Small intestine (tissue), 7 donors: Measurements from ENCODE around the gene PCOLCE2. TPM values are rescaled to one million over a fixed set of nuclear protein-coding genes. Genes with fewer than 3 reads are reported as not detected.
"Not testable (repeated sequence)": the region's sequence is repeated elsewhere in the genome, so short reads cannot be mapped to it uniquely, and the experiment has no call there.

Experiments used
- DNase-seq, 2 donors: peaks; one replicate each; pipeline versions ENCODE4 v3.0.0 to v3.0.0-alpha.2; 2013
- FAIRE-seq: peaks from 2 replicates; lab custom pipeline; 2012; peaks lifted over from hg19 to GRCh38; lab: Jason Lieb, UNC
- H3K27ac ChIP-seq, 3 donors: one replicate each; pipeline ENCODE4 v1.5.1; 2013; ENCODE audit warnings: low read length in 2 of 3, mild to moderate bottlenecking in 2 of 3, control low read depth in 1 of 3, inconsistent platforms in 1 of 3, low read depth in 1 of 3, moderate library complexity in 1 of 3
- H3K27me3 ChIP-seq, 3 donors: one replicate each; pipeline ENCODE4 v1.6.1; 2013; ENCODE audit warnings: low read length in 3 of 3, inconsistent platforms in 1 of 3; ENCODE audit not compliant: control insufficient read depth in 3 of 3, insufficient read depth in 3 of 3
- H3K36me3 ChIP-seq, 3 donors: one replicate each; pipeline ENCODE4 v1.6.1; 2013; ENCODE audit warnings: low read length in 3 of 3, inconsistent platforms in 1 of 3, low read depth in 1 of 3, mild to moderate bottlenecking in 1 of 3, moderate library complexity in 1 of 3; ENCODE audit not compliant: control insufficient read depth in 3 of 3, insufficient read depth in 2 of 3
- H3K4me1 ChIP-seq, 3 donors: one replicate each; pipeline ENCODE4 v1.6.1; 2013; ENCODE audit warnings: low read length in 2 of 3, inconsistent platforms in 1 of 3, low read depth in 1 of 3, mild to moderate bottlenecking in 1 of 3, moderate library complexity in 1 of 3; ENCODE audit not compliant: control insufficient read depth in 3 of 3, insufficient read depth in 2 of 3
- H3K4me3 ChIP-seq, 3 donors: one replicate each; pipeline ENCODE4 v1.5.1; 2013; ENCODE audit warnings: low read length in 3 of 3, control low read depth in 1 of 3, inconsistent platforms in 1 of 3, low read depth in 1 of 3, mild to moderate bottlenecking in 1 of 3, moderate library complexity in 1 of 3
- H3K9me3 ChIP-seq, 2 donors: one replicate each; pipeline ENCODE4 v1.6.1; 2013; ENCODE audit warnings: low read depth in 1 of 2, low read length in 1 of 2; ENCODE audit not compliant: control insufficient read depth in 2 of 2, insufficient read depth in 1 of 2
- WGBS, 3 donors: extraction: QIAGEN DNeasy Blood & Tissue Kit; methylation state at CpG; one replicate each; pipeline ENCODE4 v1.1.7; 2013; 5-methylcytosine and 5-hydroxymethylcytosine counted together
- polyA plus RNA-seq, 4 donors: library from polyadenylated mRNA; stranded (reverse) in 3 of 4; unstranded in 1 of 4; fragments of 200-250 nt in 3 of 4; fragments of 120-200 nt in 1 of 4; gene quantifications; one replicate each; pipeline versions ENCODE4 v1.2.1 to v1.2.3, GENCODE V29; 2013
- donor health status: healthy with polysubstance abuse.
- donor health status: control.
- donor health status: control.
- donor health status: Bipolar disorder and iron deficiency.
- donor health status: healthy.

PCOLCE2 gene
- polyA plus RNA-seq, 4 donors: 0.37 to 6.1 (median 2.2) TPM; not detected in 1

- 84 to 90% (median 88%) methylated on average over 5 of the region's 5 CpGs for WGBS, 3 donors
- H3K9me3 ChIP-seq: no peaks in the 10 kb centered on the region
- no peak overlapping the region for H3K27ac ChIP-seq
- H3K27me3 ChIP-seq: peaks cover 0 to 8% (median 0%) of the 10 kb centered on the region in 3 donors
- DNase-seq: no peak
- H3K4me1 ChIP-seq: no peaks in the 10 kb centered on the region
- no peak for FAIRE-seq
- H3K4me3 ChIP-seq: no peak overlapping the region
- no peaks in the 10 kb centered on the region for H3K36me3 ChIP-seq
These were observed 13.8 kb downstream of the PCOLCE2 start for GRCh38 chr3:142875099-142875498.

DNA sequence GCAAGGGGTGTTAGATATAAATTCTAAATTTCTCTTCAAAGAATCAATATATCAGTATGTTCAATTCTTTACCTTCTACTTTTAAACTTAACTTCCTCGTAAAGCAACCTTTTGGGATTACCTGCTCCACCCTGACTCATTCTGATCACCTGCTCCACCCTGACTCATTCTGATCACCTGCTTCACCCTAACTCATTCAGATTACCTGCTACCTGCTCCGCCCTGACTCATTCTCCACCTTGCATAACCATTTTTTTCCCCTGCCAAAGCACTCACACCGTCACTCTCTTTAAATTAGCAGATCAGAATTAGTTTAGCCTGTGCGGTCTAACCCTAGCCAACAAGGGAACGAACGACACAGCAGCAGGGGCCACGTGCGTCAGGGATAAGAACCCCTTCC, 20.5 kb downstream of the PCOLCE2 start:
- H3K9me3 ChIP-seq, H3K36me3 ChIP-seq, H3K4me3 ChIP-seq, H3K4me1 ChIP-seq, H3K27ac ChIP-seq, DNase-seq, H3K27me3 ChIP-seq, FAIRE-seq: not testable (repeated sequence)
- WGBS, 3 donors: 73 to 85% (median 77%) methylated on average over 8 of the region's 8 CpGs

- no peaks in the 10 kb centered on the region for H3K9me3 ChIP-seq
- no peaks in the 10 kb centered on the region for H3K4me1 ChIP-seq
- H3K4me3 ChIP-seq: no peak overlapping the region
- FAIRE-seq: no peak
- 34 to 57% (median 49%) methylated on average over 9 of the region's 9 CpGs for WGBS, 3 donors
- H3K27me3 ChIP-seq: peaks cover 0 to 8% (median 2%) of the 10 kb centered on the region in 3 donors
- peak; percentile 47 to 71 for DNase-seq
- H3K27ac ChIP-seq: no peak overlapping the region
- no peaks in the 10 kb centered on the region for H3K36me3 ChIP-seq
These were observed 21.8 kb downstream of the PCOLCE2 start for GRCh38 chr3:142866841-142867631.

DNA sequence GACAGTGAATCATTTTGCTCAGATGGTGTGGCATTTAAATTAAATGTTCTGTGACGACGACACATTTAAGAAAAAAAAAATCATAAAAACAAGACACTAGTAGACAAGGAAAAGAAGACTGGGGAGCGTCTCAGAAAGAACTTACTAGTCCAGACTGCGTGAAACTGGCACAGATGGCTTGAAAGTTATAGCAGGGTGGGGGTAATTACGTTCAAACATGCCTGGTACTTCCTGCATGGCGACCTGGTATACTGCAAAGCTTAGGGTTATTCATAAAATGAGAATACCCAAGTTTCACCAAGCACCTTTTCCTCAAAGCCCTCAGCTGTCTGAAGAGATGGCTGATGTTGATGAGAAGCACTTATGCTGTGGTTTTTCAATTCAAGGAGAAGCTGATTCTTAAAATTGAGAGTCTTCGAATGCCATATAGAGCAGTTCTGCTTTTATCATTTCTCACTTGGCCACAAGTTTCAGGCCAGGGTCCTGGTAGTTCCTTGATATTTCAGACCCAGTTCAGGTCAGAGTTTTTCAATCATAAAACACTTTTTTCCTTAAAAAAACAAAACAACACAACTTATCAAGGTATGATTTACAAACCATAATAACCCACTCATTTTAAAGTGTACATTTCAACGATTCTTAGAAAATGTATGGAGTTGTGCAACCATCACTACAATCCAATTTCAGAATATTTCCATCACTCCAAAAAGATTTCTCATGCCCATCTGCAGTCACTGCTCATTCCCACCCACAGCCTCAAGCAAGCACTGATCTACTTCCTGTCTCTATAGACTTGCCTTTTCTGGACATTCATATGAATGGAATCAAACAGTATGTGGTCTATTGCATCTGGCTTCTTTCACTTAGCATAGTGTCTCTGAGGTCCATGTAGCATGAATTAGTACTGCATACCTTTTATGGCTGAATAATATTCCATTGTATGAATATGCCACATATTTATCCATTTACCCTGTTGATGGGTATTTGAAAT, 24.7 kb downstream of the PCOLCE2 start:
- 66 to 80% (median 73%) methylated on average over 8 of the region's 8 CpGs for WGBS, 3 donors
- H3K4me3 ChIP-seq: no peak overlapping the region
- FAIRE-seq: no peak
- H3K27ac ChIP-seq: no peak overlapping the region
- no peaks in the 10 kb centered on the region for H3K36me3 ChIP-seq
- no peaks in the 10 kb centered on the region for H3K4me1 ChIP-seq
- H3K27me3 ChIP-seq: peaks cover 0 to 12% (median 5%) of the 10 kb centered on the region in 3 donors
- DNase-seq: no peak
- no peaks in the 10 kb centered on the region for H3K9me3 ChIP-seq

DNA sequence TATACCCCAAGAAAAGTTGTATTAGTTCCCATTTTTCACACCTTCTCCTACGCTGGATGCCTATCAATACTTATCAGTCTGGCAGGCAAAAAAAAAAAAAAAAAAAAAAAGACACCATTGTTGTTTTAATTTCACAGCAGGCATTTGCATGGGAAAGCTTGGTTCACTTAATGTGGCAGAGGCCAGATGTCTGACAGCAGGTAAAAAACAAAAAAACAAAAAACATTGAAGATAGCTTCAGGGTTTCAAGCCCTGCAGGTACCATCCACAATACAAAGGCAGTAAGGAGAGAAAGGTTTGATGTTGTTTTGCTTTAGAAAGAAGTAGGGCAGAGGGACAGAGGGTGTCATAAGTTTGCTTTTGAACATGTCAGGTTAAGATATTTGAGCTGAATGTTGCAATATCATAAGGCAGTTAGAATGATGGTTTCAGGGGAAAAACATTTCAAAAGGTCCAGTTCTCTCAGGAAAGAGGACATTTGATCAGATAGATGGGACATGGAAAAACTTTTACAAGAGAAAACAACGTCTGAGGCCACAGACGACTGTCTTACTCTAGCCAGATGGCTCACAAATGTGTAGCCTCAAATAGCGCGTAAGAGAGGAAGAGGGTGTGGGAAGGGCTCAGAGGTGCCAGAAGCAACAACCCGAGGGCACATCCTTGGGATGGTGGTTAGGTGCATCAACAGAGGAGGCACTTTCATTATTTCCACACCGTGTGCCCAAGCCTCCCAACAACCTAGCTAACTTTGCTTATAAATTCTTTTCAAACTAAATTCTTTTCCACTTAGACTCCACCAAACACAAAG, 25.7 kb downstream of the PCOLCE2 start:
- Histone ChIP-seq H3K4me1 (no peaks in the 10 kb centered on the region), H3K9me3 (no peaks in the 10 kb centered on the region), H3K27ac (no peak overlapping the region), H3K36me3 (no peaks in the 10 kb centered on the region), H3K27me3 (peaks cover 0 to 9% (median 5%) of the 10 kb centered on the region in 3 donors), H3K4me3 (no peak overlapping the region)
- WGBS, 3 donors: 43 to 50% (median 50%) methylated on average over 7 of the region's 7 CpGs
- DNase-seq (no peak), FAIRE-seq (no peak)

DNA sequence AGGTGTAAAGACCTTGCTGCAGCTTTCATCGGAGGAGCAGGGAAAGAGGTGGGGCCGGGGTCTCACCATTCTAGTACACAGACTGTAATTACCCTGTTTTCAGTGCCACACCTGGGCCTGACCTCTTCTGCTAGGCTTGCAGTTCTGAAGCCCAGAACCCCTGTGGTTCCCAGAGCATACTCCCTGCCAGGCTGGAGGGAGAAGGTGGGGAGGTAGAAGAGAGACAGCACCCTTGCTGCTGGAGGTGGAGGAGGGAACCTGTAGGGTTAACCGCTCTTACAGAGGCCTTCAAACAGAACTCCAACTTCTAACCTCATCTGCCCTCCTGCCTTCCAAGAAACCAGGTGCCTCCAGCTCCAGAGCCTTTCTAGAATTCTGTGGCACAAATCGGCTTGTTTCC, 27.0 kb downstream of the PCOLCE2 start:
- peaks cover 0 to 9% (median 5%) of the 10 kb centered on the region in 3 donors for H3K27me3 ChIP-seq
- no peaks in the 10 kb centered on the region for H3K4me1 ChIP-seq
- DNase-seq (no peak), FAIRE-seq (no peak)
- H3K9me3 ChIP-seq: no peaks in the 10 kb centered on the region
- WGBS, 3 donors: 77 to 80% (median 77%) methylated on average over 4 of the region's 4 CpGs
- no peak overlapping the region for H3K4me3 ChIP-seq
- H3K27ac ChIP-seq: no peak overlapping the region
- no peaks in the 10 kb centered on the region for H3K36me3 ChIP-seq

- Histone ChIP-seq H3K4me1 (no peaks in the 10 kb centered on the region), H3K4me3 (no peak overlapping the region), H3K27me3 (peaks cover 0 to 8% (median 3%) of the 10 kb centered on the region in 3 donors), H3K27ac (no peak overlapping the region), H3K9me3 (no peaks in the 10 kb centered on the region), H3K36me3 (no peaks in the 10 kb centered on the region)
- 24 to 58% (median 30%) methylated on average over 3 of the region's 3 CpGs for WGBS, 3 donors
- no peak for FAIRE-seq
- no peak for DNase-seq
These were observed 30.8 kb downstream of the PCOLCE2 start for GRCh38 chr3:142858043-142858442.

DNA sequence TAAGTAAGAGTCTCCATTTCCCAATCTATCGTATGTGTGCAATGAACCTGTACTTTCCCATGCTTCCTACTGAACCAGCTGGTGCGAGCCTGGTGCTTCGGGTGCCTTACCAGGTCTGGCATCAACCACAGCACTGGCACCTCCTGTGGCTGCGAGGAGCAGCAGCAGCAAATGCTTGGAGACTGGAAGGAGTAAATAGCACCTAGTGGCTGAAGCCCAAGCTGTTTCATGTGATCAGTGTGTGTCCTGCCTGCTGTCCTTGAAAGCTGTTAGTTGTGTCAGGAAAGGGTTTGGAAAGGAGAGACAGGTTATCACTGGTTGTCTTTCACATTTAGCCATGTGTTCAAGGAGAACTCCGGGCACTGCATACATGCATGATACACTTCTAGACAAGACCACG, 31.8 kb downstream of the PCOLCE2 start:
- DNase-seq: peak in 1 of 2 donors; percentile 47
- peaks cover 0 to 7% (median 3%) of the 10 kb centered on the region in 3 donors for H3K27me3 ChIP-seq
- no peaks in the 10 kb centered on the region for H3K36me3 ChIP-seq
- H3K9me3 ChIP-seq: no peaks in the 10 kb centered on the region
- 37 to 62% (median 43%) methylated on average over 6 of the region's 6 CpGs for WGBS, 3 donors
- H3K4me3 ChIP-seq: no peak overlapping the region
- no peaks in the 10 kb centered on the region for H3K4me1 ChIP-seq
- no peak overlapping the region for H3K27ac ChIP-seq
- no peak for FAIRE-seq
